Breast epithelium (tissue), 4 donors: ENCODE data around the gene CCDC85C. TPM values are rescaled to one million over a fixed set of nuclear protein-coding genes. Genes with fewer than 3 reads are reported as not detected.

ENCODE experiments used
- DNase-seq, 2 donors: peaks; one replicate each; pipeline ENCODE4 v3.0.0-alpha.2; 2019; ENCODE audit warnings: low spot score in 2 of 2
- H3K27ac ChIP-seq, 2 donors: fragments of 200-600 bp; sonication (generic) in 1 of 2; one replicate each; pipeline ENCODE4 v1.5.1; 2016 to 2019; ENCODE audit warnings: mild to moderate bottlenecking in 1 of 2
- H3K27me3 ChIP-seq, 2 donors: fragments of 200-600 bp; sonication (generic) in 1 of 2; one replicate each; pipeline versions ENCODE4 v1.5.1 to v1.6.0; 2017 to 2019; ENCODE audit warnings: control low read depth in 1 of 2, mild to moderate bottlenecking in 1 of 2
- H3K36me3 ChIP-seq: fragments of 200-600 bp; one replicate; pipeline ENCODE4 v1.5.1; 2019
- H3K4me1 ChIP-seq, 2 donors: fragments of 200-600 bp; sonication (generic); one replicate each; pipeline ENCODE4 v1.5.1; 2016 to 2019; ENCODE audit warnings: control low read depth in 1 of 2
- H3K4me3 ChIP-seq, 3 donors: fragments of 200-600 bp; sonication (generic); 1 replicate in 2 of 3; 2 replicates in 1 of 3; pipeline ENCODE4 v1.5.1; 2016 to 2019; ENCODE audit warnings: mild to moderate bottlenecking in 3 of 3, moderate library complexity in 2 of 3
- H3K9me3 ChIP-seq, 2 donors: fragments of 200-600 bp; sonication (generic) in 1 of 2; one replicate each; pipeline ENCODE4 v1.5.1; 2016 to 2019; ENCODE audit warnings: control low read depth in 1 of 2
- POLR2A ChIP-seq: fragments of 450-650 bp; IDR thresholded peaks from one replicate; pipeline ENCODE4 v1.6.1; 2016; ENCODE audit warnings: antibody characterized with exemption, mild to moderate bottlenecking, moderate library complexity
- POLR2AphosphoS5 ChIP-seq, 3 donors: sonication (generic); formaldehyde crosslinking; IDR thresholded peaks; one replicate each; pipeline ENCODE4 v1.6.1; 2017; ENCODE audit warnings: antibody characterized with exemption in 3 of 3
- intact Hi-C: fragments of 100-400 bp; cut with DNase I; formaldehyde crosslinking; loops from one replicate; pipeline ENCODE4 v1.15.1; 2023; ENCODE audit warnings: low total_unique reads
- total RNA-seq, 3 donors: library from RNA; depleted of rRNA; stranded (reverse); fragments of >200 nt; gene quantifications; one replicate each; pipeline ENCODE4 v1.1.0, GENCODE V29; 2016
- TF ChIP-seq, protein P1 (sequence below), 3 donors: fragments of 450-650 bp; IDR thresholded peaks; one replicate each; pipeline ENCODE4 v1.5.1; 2016 to 2017; ENCODE audit warnings: antibody characterized with exemption in 3 of 3, mild to moderate bottlenecking in 3 of 3, moderate library complexity in 3 of 3

The CCDC85C gene
- total RNA-seq, 3 donors from 2014 or later, result 1.3 to 8.3 (median 4.3) TPM

- no peak for TF ChIP-seq POLR2AphosphoS5 (IDR thresholded peaks at IDR 0.05)
- no peak for TF ChIP-seq POLR2A
- TF ChIP-seq, protein P1, sequence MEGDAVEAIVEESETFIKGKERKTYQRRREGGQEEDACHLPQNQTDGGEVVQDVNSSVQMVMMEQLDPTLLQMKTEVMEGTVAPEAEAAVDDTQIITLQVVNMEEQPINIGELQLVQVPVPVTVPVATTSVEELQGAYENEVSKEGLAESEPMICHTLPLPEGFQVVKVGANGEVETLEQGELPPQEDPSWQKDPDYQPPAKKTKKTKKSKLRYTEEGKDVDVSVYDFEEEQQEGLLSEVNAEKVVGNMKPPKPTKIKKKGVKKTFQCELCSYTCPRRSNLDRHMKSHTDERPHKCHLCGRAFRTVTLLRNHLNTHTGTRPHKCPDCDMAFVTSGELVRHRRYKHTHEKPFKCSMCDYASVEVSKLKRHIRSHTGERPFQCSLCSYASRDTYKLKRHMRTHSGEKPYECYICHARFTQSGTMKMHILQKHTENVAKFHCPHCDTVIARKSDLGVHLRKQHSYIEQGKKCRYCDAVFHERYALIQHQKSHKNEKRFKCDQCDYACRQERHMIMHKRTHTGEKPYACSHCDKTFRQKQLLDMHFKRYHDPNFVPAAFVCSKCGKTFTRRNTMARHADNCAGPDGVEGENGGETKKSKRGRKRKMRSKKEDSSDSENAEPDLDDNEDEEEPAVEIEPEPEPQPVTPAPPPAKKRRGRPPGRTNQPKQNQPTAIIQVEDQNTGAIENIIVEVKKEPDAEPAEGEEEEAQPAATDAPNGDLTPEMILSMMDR (IDR thresholded peaks at IDR 0.05), result no peak
- Histone ChIP-seq H3K27me3 (no peaks in the 10 kb centered on the region), H3K9me3 (no peaks in the 10 kb centered on the region), H3K36me3 (no peaks in the 10 kb centered on the region), H3K27ac (peak overlapping the region in 1 of 2 donors; percentile 43), H3K4me1 (peaks cover 0 to 14% of the 10 kb centered on the region in 2 donors), H3K4me3 (no peak overlapping the region)
- intact Hi-C loops, result no loop called here
- no peak for DNase-seq
Observed at GRCh38 chr14:99592933-99593753, 10.9 kb downstream of the CCDC85C start.

DNA sequence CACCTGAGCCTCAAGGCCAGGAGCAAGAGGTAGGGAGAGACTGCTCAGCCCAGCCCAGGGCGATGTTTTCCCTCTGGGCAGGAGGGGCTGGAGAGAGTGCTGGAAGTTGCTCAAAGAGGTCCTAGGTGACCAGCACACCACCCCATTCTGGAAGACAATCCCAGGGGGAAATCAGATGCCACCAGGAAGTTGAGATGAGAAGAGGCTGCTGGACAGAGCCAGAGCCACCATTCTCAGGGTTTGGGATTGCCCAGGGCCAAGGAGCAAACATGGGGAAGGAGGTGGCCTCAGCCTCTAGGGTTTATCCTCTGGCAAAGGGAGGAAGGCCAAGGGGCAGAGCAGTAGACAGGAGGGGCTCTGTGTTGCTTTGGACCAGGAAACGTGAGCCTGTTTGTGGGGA, 11.6 kb downstream of the CCDC85C start:
- no peaks in the 10 kb centered on the region for H3K9me3 ChIP-seq
- no peak for DNase-seq
- H3K4me3 ChIP-seq, result no peak overlapping the region
- no peak for TF ChIP-seq POLR2AphosphoS5 (IDR thresholded peaks at IDR 0.05)
- no peak for TF ChIP-seq POLR2A
- TF ChIP-seq, protein P1 (IDR thresholded peaks at IDR 0.05), result no peak
- H3K36me3 ChIP-seq, result no peaks in the 10 kb centered on the region
- no peaks in the 10 kb centered on the region for H3K27me3 ChIP-seq
- peaks cover 0 to 14% of the 10 kb centered on the region in 2 donors for H3K4me1 ChIP-seq
- intact Hi-C loops, result no loop called here
- H3K27ac ChIP-seq, result peak overlapping the region in 1 of 2 donors; percentile 43

DNA sequence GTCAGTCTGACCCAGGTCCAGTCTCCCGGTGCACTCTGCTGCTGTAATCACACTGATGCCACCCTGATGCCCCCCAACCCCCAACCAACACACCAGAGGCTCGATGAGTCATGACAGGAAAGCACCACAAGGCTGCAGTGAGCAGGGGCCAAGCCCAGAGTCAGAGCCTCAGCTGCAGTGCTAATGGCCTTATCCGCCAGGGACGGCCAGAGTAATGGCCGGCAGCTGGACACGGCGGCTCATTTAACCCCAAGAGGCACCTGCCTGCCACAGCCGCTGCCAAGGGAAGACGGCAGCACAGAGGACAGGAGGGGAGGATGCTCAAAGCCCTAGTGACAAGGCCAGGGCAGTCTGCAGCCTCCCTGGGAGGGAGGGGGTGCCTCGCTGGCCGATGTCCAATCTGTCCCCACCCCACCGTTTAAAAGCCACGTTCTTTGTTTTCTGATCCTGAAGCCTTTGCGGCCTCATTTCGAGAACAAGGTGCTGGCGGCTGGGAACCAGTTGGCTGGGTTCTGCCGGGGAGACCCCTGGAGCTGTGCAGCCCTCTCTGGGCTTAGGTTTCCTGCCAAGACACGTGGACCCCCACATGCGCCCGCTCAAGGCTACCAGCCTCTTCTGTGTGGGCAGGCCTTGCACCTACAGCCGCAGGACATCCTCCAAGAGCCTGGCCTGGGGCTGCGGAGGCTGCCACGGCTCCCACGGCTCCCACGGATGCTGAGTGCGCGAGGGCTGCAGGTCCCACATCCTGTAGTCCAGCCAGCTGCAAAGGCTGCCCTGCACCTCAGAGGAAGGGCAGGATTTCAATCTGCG, 13.1 kb downstream of the CCDC85C start:
- Histone ChIP-seq H3K27ac (peak overlapping the region; percentile 45 to 48), H3K4me3 (no peak overlapping the region), H3K27me3 (no peaks in the 10 kb centered on the region), H3K36me3 (no peaks in the 10 kb centered on the region), H3K9me3 (no peaks in the 10 kb centered on the region), H3K4me1 (peaks cover 0 to 7% of the 10 kb centered on the region in 2 donors)
- intact Hi-C loops, result no loop called here
- TF ChIP-seq, protein P1 (IDR thresholded peaks at IDR 0.05), result no peak
- TF ChIP-seq POLR2A (no peak), POLR2AphosphoS5 (IDR thresholded peaks at IDR 0.05) (no peak)
- DNase-seq, result no peak

DNA sequence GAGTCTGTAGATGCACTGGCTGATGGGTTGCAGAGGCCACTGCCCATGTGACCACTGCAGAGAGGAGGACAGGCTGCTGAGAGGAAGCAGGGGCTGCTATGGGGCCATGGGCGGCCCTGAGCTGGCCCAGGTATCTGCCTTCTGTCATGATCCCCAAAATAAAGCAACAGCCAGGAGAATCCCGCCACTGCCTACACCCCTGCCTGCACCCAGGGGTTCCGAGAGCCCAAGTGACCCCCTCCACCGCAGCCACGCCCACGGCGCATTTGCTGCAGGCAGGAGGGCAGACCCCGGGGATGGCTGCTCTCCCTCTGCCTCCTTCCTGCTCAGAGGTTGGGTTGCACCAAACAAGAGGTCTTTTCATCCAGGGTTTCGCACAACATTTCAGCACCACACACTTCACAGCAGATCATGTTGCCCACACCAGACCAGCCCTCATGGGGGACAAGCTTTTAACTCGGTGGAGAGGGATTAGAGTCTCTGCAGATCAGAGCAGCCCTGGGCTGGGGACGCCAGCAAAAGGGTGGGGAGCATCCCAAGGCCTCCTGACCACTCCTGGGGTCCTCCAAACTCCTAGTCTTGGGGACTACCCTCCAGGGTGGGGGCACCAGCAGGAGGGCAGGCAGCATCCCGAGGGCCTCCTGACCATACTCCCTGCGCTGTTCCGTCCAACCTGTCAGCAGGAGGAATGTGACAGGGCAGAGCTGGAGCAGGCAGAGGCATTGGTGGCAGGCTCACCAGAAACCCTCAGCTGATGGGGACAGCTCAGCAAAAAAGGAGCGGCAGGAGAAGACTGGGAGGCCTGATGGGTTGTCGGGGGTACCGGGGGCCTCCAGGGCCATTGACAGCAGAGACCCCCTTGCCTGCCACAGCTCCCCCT, 14.1 kb downstream of the CCDC85C start:
- Histone ChIP-seq H3K4me1 (peaks cover 0 to 7% of the 10 kb centered on the region in 2 donors), H3K4me3 (no peak overlapping the region), H3K27me3 (no peaks in the 10 kb centered on the region), H3K9me3 (no peaks in the 10 kb centered on the region), H3K27ac (peak overlapping the region; percentile 66 to 70), H3K36me3 (no peaks in the 10 kb centered on the region)
- TF ChIP-seq, protein P1 (IDR thresholded peaks at IDR 0.05), result no peak
- TF ChIP-seq POLR2A, result no peak
- no peak for TF ChIP-seq POLR2AphosphoS5 (IDR thresholded peaks at IDR 0.05)
- no peak for DNase-seq
- intact Hi-C loops, result no loop called here
